ENCODE results near the gene NOTCH1.
"Not testable (repeated sequence)": the region's sequence is repeated elsewhere in the genome, so short reads cannot be mapped to it uniquely, and the experiment has no call there.

NOTCH1 gene

GRCh38 chr9:136578915-136579649 lies 33.2 kb upstream of the NOTCH1 start:
- DNase-seq (ENCODE audit: low read depth in 2 of 2) = no peak

DNA sequence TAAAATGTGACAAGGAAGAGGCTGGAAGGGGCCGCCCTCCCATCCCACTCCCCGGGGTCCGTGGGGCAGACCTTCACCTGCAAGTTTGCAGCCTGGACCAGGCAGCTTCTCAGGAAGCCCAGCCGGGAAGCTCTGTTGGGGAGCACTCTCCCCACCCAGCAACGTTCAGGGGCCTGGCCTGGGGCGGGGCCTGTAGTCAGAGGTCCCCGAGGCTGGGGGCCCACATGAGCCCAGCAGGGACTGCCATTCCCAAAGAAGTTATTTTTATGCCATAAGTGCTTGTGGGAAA lies 32.7 kb upstream of the NOTCH1 start:
- DNase-seq (ENCODE audit: low read depth in 2 of 2) = no peak

DNA sequence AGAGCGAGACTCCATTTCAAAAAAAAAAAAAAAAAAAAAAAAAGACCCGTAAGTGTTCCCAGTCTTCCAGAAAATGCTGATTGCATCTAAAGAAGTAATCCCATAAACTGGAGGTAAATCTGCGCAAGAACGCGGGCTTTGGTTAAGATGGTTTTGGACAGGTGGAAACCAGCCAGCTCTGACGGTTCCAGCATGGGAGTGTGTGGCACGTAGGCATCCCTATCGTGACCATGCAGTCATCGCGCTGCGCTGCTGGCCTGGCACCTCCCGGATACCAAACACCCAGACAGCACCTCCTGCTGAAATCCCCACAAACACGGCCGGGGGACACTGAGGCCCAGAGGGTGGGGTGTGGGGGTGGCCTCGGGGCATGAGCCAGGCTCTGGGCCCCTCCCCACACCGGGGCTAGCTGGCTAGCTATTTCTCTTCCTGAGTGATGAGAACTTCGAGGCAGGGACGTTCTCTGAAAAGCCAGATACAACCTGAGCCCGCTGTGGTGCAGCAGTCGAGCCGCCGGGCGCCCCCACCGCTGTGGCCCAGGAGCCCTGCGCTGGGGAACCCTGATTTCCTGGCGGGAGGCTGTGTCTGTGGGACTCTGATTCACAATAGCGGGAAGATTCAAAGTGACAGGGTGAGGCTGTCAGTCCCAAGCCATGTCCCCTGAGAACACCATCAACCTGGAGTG lies 32.2 kb upstream of the NOTCH1 start:
- no peak for DNase-seq (ENCODE audit: low read depth in 2 of 2)

DNA sequence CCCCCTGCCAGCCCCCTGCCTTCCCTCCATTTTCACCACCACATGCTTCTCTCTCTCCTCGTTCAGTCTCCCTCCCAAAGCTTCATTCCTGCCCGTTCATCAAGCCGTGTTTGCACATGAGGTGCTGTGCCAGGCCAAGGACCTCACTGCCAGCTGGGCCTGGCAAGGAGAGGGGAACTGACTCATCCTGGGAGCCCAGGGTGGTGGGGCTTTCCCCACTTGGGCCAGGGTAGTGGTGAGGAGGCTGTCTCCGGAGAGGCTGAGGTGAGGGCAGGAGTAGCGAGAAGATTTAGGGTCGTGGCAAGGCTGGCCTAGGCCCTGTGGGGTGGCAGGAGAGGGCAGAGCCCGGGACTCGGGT lies 30.4 kb upstream of the NOTCH1 start:
- DNase-seq (ENCODE audit: low read depth in 2 of 2) = no peak

DNA sequence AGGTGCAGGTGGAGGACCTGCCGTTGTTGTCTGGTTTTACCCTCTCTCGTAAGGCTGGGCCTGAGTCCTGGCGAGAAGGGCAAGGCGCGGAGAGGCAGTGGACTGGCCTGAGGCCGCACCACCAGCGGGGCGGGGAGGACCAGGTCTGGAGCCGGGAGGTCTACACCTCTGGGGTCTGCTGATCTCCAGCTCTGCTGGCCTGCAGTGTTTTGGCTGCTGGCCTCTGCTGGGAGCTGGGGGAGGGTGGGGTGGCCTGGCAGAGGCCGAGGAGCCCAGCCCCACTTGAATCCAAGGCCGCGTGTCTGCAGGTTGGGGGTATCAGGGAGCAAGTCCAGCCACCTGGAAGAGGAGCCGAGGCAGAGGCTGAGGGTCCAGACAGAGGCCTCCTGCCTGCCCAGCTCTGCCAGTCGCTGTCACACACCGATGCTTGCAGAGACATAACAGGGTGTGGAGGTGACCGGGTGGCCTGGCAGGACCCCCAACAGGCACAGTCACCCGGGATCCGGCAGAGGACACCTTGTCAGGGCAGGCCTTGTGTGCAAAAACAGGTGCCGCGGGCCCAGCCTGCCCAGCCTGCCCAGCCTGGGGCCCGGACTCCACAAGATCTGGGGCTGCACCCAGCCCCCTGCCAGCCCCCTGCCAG lies 29.9 kb upstream of the NOTCH1 start:
- DNase-seq (ENCODE audit: low read depth in 2 of 2) = no peak

DNA sequence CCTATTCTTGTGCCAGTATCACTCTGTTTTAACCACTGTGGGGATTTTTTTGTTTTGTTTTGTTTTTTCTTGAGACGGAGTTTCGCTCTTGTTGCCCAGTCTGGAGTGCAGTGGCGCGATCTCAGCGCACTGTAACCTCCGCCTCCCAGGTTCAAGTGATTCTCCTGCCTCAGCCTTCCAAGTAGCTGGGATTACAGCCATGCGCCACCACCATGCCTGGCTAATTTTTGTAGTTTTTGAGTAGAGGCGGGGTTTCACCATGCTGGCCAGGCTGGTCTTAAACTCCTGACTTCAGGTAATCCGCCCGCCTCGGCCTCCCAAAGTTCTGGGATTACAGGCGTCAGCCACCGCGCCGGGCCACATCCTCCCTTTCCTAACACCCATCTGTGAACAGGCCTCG lies 28.8 kb upstream of the NOTCH1 start:
- not testable (repeated sequence) for DNase-seq (ENCODE audit: low read depth in 2 of 2)

DNA sequence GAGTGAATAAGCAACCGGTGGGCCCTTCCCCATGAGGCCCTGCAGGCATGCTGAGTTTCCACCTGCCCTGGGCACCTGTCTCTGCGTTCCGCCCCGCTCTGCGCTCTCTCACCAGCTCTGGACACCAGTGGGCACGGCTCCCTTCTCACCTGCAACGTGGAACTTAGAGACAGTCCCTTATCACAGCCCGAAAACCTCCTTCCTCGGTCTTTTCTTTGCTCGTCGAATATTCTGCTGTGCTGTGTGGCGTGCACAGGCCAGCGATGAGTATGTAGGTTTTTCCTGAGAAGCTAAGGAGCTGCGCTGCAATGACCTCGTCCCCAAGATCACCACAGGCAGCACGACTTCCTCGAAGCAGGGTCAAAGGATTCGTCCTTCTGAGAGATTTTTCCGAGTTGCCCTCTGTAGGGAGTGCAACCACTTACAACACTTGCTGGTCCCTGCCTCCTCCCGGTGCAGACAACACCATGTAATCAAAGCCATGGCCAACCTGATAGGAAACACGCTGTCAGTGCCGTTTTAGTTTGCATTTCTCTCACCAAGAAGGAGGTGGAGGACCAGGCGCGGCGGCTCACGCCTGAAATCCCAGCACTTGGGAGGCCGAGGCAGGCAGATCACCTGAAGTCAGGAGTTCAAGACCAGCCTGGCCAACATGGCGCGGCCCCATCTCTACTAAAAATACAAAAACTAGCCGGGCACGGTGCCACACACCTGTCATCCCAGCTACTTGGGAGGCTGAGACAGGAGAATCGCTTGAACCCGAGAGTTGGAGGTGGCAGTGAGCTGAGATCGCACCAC lies 27.2 kb upstream of the NOTCH1 start:
- no peak for DNase-seq (ENCODE audit: low read depth in 2 of 2)

- DNase-seq (ENCODE audit: low read depth in 2 of 2) = no peak
Observed at GRCh38 chr9:136572003-136572827, 26.4 kb upstream of the NOTCH1 start.

GRCh38 chr9:136571531-136571930 lies 25.7 kb upstream of the NOTCH1 start:
- no peak for DNase-seq (ENCODE audit: low read depth in 2 of 2)

GRCh38 chr9:136570916-136571315 lies 25.1 kb upstream of the NOTCH1 start:
- DNase-seq (ENCODE audit: low read depth in 2 of 2) = no peak

GRCh38 chr9:136570191-136570845 lies 24.5 kb upstream of the NOTCH1 start:
- DNase-seq (ENCODE audit: low read depth in 2 of 2) = no peak

- no peak for DNase-seq (ENCODE audit: low read depth in 2 of 2)
Observed at GRCh38 chr9:136569526-136570148, 23.8 kb upstream of the NOTCH1 start.

DNA sequence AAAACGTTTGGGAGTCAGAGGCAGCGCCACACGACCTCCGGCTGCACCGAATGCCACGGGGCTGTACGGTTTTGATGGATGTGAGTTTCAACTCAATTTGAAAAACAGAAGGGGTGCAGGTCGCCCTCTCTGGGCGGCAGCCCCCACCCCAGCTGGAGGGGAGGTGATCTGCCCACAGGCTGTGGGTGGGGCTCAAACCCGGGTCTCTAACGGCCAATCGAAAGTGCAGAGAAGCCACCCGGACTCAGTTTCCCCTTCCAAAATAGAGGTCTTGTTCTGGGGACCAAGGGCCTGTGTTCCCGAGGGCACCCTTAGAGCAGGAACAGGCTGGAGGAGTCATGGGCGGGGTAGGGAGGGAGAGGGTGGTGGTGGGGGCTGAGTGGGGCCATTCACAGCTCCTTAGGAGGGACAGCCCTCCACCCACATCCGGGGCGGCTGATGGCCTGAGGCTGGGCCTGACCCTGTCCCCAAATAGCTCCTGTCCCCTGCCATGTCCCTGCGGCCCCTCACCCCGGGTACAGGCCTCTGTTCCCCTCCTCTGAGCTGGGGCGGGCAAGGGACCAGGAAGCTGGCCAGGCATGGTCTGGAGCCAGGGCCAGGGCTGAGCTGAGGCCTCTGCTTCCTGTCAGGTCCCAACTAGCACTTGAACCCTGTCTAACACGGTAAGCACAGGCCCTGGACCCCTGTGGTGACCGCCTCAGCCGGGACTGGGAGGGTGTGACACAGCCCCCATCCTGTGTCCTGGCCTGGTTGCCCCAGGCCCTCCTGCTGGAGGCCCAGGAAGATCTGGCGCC lies 22.6 kb upstream of the NOTCH1 start:
- no peak for DNase-seq (ENCODE audit: low read depth in 2 of 2)

DNA sequence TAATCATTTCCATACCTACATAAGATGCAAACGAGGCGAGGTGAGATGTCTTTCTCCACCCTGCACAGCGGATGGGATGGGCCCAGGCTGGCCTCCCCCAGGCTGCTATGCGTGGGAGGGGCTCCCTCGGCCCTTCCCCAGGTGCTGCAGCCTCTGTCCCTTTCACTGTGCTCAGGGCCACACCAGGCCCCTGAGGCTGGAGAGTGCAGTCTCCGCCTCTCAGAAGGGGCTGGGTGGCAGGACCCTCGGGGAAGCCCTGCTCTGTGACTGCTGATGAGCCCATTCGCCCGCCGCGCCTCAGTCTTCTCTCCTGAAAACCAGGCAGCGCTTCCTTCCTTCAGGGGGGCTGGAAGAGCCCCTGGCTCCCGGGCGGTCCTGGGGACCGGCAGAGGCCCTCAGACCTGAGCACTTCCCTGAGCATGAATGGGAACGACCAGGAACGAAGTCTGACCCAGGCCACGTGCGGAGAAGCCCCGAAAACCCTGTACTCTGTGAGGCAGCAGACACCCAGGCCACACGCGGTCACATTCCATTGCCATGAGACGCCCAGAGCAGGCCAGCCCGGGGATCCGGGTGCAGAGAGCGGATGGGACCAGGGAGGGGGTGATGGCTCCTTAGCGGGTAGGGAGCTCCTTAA lies 21.9 kb upstream of the NOTCH1 start:
- no peak for DNase-seq (ENCODE audit: low read depth in 2 of 2)

DNA sequence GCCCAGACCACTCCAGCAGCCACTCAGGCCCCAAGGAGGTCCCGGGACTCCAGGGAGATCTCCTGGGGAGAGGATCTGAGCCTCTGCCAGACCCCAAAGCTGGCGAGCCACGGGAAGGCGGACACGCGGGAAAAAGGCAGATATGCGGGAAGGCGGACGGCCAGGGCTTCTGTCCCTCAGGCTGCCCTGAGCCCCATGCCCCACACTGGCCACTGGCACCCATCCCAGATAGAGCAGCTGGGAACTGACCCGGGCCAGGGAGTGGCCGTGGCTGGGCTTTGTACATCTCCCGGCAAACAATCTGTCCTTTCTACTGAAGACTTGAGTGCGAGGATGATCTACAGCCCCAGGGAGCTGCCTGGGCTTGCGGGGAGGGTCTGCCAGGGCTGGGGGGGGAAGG lies 21.1 kb upstream of the NOTCH1 start:
- no peak for DNase-seq (ENCODE audit: low read depth in 2 of 2)

GRCh38 chr9:136566553-136566895 lies 20.7 kb upstream of the NOTCH1 start:
- DNase-seq (ENCODE audit: low read depth in 2 of 2) = no peak

DNA sequence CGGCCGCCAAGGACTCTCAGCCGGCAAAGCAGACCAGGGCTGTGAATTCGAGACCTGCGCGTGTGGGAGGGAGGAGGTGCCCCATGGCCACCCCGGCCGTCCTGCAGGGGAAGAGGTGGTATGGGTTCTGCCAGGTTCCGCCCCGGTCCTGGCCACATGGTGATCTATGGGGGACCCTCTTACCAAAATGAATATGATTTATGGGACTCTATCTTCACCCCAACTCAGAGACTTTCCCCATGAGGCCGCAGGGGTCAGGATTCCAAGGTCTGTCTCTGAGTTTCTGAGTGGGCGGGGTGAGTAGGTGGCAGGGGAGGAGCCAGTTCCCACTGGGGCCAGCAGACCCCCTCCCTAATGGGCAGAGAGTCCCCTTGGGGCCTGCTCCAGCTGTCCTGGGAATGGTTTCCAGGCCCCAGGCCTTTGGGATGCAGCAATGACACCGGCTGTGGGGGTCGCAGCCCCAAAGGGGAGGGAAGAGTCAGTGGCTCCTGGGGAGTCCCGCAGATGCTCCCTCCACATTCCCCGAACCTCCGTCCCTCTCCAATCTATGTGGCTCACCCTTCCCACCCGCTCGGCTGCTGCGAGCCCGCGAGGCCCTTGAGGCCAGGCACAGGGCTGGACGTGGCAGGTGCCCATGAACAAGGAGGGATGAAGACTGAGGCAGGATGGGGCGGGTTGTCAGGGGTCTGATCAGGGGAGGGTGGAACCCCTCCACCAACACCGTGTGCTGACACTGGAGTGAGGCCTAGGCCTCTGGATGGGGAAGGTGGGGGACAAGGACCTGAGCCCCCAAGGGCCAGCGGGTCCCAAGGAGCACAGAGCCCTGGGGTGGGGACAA lies 20.1 kb upstream of the NOTCH1 start:
- DNase-seq (ENCODE audit: low read depth in 2 of 2) = no peak

DNA sequence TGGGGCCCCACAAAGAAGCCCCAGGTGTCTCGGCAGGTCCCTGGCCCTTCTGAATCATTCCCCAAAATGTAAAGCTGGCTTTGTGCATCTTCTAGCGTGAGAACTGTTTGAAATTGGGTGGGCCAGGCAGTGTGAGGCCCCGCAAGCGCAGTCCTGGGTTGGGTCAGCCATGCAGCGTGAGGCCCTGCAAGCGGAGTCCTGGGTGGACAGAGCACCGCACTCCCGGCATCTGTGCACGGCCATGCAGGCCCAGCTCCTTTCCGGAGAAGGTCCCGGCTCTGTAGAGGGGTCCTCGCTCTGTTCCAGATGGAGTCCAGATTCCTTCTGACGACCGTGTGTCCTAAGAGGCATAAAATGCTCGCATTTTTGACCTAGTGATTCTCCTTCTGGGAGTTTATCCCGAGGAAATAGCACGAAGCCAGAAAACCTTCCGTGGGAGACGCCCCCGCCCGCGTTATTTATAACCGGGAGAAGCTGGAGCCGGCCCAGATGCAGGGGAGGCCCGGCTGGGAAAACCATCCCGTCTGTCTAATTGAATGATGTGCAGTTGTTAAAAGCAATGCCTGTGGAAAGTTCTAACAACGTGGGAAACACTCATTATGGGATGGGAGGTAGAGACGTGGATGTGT lies 19.4 kb upstream of the NOTCH1 start:
- no peak for DNase-seq (ENCODE audit: low read depth in 2 of 2)
